CD4-positive, alpha-beta T cell treated with Interleukin-1 beta for 1 hour (primary cell): ENCODE results near the gene NEK4.
"Not testable (repeated sequence)": the region's sequence is repeated elsewhere in the genome, so short reads cannot be mapped to it uniquely, and the experiment has no call there.

ENCODE experiments used
- DNase-seq, 2 donors: peaks; one replicate each; pipeline ENCODE4 v3.0.0-alpha.2; 2020 to 2022

Gene NEK4

GRCh38 chr3:52777959-52778805 is 7.4 kb upstream of the NEK4 start:
- DNase-seq = peak in 1 of 2 donors; percentile 30

- DNase-seq = no peak
Measured at GRCh38 chr3:52777127-52777958, 6.6 kb upstream of the NEK4 start, which contains the start of gene ITIH1. Gene ITIH1 (plus strand): TSS chr3:52777599. CDS start chr3:52777616, 17 bp downstream.

- not testable (repeated sequence) for DNase-seq
Measured at GRCh38 chr3:52776486-52776885, 5.7 kb upstream of the NEK4 start.

- no peak for DNase-seq
Measured at GRCh38 chr3:52775877-52776276, 5.1 kb upstream of the NEK4 start.

- DNase-seq = peak in 1 of 2 donors; percentile 28
Measured at GRCh38 chr3:52774901-52775864, 4.4 kb upstream of the NEK4 start.

- no peak for DNase-seq
Measured at GRCh38 chr3:52774066-52774713, 3.5 kb upstream of the NEK4 start.

- no peak for DNase-seq
Measured at GRCh38 chr3:52773361-52774065, 2.8 kb upstream of the NEK4 start.

- no peak for DNase-seq
Measured at GRCh38 chr3:52771702-52772101, 962 bp upstream of the NEK4 start.

GRCh38 chr3:52771334-52771681 is 568 bp upstream of the NEK4 start:
- DNase-seq = no peak

GRCh38 chr3:52769786-52770455 is 819 bp downstream of the NEK4 start:
- DNase-seq = no peak

- no peak for DNase-seq
Measured at GRCh38 chr3:52763466-52763865, 7.3 kb downstream of the NEK4 start.

- no peak for DNase-seq
Measured at GRCh38 chr3:52756141-52756540, 14.6 kb downstream of the NEK4 start.

GRCh38 chr3:52754373-52754772 is 16.4 kb downstream of the NEK4 start:
- no peak for DNase-seq

GRCh38 chr3:52752045-52752660 is 18.6 kb downstream of the NEK4 start:
- DNase-seq = no peak

GRCh38 chr3:52743721-52744120 is 27.0 kb downstream of the NEK4 start:
- no peak for DNase-seq

- no peak for DNase-seq
Measured at GRCh38 chr3:52743152-52743551, 27.6 kb downstream of the NEK4 start.

- peak in 1 of 2 donors; percentile 33 for DNase-seq
Measured at GRCh38 chr3:52742418-52743041, 28.2 kb downstream of the NEK4 start.

- no peak for DNase-seq
Measured at GRCh38 chr3:52739730-52740129, 31.0 kb downstream of the NEK4 start.

GRCh38 chr3:52733256-52733891 is 37.4 kb downstream of the NEK4 start:
- DNase-seq = no peak
